Measurements from ENCODE around the gene FBLN7.
"Not testable (repeated sequence)": the region's sequence is repeated elsewhere in the genome, so short reads cannot be mapped to it uniquely, and the experiment has no call there.

FBLN7 gene, protein sequence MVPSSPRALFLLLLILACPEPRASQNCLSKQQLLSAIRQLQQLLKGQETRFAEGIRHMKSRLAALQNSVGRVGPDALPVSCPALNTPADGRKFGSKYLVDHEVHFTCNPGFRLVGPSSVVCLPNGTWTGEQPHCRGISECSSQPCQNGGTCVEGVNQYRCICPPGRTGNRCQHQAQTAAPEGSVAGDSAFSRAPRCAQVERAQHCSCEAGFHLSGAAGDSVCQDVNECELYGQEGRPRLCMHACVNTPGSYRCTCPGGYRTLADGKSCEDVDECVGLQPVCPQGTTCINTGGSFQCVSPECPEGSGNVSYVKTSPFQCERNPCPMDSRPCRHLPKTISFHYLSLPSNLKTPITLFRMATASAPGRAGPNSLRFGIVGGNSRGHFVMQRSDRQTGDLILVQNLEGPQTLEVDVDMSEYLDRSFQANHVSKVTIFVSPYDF

DNA sequence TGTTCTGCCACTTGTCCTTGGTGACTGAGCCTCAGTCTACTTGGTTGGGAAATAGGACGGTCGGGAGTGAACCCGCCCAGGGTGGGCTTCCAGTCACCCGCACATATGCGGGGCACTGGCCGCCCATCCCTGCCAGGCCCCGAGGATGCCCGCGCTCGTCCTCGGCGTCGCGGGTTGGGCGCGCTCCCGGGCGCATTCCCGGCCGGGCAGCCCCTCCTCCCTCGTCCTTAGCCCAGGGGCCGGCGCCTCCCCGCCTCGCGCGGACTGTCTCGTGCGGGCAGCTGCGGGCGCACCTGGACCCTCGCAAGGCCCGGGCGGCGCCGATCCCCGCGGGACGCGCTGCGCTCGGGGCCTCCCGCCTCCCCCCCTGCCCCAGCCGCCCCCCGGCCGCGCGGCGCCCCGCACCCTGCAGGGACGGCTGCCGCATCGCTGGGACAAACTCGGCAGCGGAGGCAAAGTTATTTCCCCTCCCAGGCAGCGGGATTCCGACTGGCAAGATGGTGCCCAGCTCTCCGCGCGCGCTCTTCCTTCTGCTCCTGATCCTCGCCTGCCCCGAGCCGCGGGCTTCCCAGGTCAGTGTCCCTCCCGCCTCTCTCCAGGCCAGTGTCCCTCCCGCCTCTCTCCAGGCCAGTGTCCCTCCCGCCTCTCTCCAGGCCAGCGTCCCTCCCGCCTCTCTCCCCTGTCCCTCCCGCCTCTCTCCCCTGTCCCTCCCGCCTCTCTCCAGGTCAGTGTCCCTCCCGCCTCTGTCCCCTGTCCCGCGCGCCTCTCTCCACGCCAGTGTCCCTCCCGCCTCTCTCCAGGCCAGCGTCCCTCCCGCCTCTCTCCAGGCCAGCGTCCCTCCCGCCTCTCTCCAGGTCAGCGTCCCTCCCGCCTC is at the start of gene FBLN7:
FBLN7 (plus strand) TSS at position 227 of the 874 bp plus-strand sequence; CDS start at position 498, 271 bp downstream.
- DNase-seq: no peak

DNA sequence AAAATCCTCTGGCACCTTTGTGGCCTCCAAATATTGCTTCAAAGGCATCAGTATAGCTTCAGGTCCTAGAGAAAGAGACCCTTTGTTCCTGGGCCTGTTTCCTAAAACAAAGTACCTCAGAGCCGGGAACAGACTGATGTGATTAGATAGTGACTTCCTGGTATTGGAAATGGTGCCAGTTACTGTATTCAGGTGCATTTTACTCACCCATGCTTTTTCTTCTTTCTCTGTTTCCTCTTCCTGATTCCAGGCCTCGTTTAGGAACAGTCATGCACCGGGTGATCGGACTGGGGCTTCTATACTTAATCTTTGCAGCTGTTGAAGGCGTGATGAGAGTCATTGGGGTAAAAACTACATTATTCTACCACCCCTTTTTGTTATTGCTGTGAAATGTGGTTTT is 48.8 kb upstream of the FBLN7 start:
- DNase-seq: no peak

DNA sequence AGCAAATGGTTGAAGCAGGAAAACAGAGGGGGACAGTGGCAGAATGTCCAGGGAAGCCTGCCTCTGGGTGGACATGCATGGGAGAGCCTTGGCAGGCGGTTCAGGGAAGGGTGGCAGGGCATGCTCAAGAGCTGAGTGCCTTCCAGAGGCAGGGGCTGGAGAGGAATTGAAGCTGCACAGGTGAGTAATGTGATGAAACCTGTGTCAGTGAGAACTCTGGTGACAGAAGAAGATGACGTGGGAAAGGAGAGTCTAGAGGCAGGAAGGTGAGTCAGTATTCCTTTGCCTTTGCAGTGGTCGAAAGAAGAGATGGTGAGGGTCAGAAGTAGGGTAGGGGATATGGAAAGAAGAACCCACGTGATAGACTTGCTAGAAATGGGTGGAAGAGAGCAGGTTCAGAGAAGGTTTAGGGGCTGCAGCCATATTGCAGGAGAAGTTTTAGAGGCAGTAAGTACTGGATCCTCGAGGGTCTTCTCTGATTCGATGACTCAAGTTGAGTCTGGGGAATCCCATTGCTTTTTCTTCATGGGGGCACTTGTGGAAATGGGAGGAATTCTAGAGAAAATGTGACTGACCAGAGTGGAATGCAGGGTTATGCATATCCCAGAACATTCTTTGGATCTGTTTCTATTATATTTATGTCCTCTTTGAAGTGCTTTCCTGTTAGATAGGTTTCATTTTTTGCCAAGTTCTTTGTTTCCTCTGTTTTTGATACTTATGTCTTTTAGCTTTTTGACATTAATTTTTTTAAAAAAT is 45.7 kb upstream of the FBLN7 start:
- DNase-seq: no peak

DNA sequence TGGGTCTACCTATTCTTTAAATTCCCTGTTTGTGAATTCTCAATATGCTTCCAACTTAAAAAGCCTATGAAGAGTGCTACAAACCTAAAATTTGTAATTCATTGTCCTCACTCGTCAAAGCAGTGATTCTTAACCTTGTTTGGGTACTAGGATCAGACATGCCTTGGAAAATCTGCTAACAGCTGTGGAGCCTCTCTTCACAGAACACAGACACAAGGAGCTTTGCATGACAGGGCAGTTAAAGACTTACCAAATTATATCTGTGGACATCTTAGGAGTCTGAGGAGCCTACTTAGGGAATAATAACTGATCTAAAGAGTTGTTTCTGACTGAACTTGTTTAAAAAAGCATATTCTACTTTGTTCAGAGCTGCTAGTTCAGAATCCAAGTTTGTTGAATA is 45.0 kb upstream of the FBLN7 start:
- no peak for DNase-seq

DNA sequence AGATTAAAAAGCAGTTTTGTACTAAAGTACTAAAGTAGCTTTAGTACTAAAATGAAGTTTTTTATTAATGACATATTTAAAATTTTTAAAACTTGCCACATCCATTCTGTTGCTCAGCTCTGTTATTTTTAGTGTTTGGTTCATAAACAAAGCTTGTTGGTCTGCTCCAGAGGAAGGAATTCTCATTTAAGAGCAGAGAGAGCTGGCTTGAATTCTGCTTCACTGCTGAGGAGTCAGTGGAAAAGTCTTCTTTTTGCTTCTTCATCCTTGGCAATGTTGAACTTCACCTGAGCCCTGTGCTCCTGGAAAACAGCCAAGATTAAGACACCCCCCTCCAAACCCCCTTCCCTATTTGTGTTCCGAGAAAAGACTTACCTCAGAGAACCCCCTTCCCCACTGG is 42.5 kb upstream of the FBLN7 start:
- DNase-seq: no peak

DNA sequence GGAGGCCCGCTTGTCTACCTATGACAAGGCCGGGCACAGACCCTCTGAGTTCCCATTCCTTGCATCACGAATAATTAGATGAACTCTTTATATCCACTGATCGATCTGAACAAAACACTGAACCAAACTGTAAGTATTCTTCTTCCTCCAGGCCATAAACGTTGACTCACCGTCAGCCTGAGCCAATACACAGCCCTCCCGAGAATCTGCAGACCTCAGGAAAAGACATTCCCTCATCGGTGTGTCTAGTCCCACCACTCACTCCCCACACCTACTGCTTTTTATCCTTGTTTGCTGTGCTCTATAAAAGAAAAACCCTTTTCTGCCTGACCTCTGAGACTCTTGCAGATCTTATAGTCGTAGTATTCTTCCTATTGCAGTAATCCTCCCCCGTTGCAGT is 42.1 kb upstream of the FBLN7 start:
- DNase-seq: no peak

DNA sequence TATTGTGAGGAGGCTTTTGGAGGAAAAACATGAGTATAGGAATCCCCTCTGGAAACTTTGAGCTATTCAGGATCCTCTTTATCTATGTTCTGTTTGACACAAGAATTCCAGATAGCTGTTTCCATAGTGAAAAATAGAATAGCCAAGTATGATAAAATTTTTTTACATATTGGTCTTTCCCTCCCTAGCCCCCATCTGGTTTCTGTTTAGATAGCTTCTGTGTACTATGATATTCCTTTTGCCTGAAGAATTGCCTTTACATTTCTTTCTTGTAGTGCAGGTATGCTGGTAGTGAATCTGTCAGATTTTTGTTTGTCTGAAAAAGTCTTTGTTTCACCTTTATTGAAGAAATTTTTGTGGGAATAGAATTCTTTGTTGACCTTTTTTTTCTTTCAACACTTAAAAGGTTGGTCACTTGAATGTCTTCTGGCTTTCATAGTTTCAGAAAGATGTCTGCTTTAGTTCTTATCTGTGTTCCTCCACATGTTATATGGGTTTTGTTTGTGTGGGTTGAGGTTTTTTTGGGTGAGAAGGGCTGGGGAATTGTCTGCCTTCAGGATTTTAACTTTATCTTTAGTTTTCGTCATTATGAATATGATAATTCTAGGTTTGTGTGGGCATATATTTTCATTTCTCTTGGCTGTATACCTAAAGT is 29.9 kb upstream of the FBLN7 start:
- DNase-seq: no peak

DNA sequence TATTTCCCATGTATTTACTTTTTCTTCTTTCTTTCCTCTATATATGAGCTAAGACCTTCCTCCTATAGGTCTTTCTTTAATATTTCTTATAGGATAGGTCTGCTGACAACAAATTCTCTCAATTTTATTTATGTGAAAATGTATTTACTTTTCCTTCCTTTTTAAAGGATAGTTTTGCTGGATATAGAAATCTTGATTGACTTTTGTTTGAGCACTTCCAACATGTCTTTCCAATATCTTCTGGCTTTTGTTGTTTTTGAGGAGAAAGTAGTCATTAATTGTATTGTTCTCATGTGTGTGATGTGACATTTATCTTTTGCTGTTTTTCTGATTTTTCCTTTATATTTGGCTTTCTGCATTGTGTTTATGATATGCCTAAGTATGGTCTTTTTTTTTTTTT is 28.9 kb upstream of the FBLN7 start:
- DNase-seq: no peak

DNA sequence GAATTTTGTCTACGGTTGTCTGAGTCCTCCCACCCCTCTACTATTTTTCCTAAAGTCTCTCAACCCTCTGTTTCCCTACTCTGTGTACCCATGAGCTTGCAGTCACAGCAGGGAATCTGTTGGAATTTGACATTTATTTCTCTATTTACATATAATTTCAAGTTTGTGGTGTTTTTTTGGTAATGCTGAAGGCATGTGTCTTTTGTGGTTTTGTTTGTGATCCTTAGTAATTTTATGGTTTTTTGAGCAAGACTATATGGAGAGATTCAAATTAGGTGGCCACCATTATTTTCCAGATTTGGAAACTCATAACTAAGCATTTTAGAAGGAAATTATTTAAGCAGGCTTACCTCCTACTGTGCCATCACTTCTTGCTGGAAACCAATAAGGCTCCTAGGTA is 27.2 kb upstream of the FBLN7 start:
- no peak for DNase-seq

DNA sequence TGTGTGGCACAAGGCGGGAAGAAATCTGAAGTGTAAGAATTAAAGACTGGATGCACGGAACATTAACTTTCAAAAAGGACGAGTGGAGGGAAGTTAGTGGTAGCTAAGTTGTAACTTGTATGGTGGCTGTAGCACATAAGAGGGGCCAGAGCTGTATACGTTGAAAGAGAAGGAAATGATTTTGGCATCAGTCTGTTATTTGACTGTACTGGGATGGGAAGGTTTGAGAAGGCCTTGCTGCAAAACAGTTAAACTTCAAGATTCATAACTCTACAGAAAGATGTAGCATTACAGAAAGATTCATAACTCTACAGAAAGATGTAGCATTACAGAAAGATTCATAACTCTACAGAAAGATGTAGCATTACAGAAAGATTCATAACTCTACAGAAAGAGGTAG is 24.8 kb upstream of the FBLN7 start:
- not testable (repeated sequence) for DNase-seq

DNA sequence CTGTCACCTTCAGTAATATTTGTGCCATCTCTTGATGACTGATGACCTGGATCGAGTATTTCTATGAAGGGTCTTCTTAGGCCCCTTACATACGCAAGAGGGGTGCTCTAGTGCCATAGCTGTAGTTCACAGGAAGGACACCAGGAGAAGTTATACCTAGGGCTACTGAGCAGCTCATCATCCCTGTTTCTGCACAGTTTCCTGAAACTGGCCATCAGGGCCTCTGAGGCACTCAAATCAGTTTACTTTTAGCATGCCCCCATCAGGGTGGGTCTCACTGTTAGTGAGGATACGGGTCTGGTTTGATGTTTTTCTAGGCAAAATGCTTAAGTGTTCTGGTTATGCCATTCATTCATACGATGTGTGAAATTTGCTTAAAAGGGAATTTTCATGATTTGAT is 20.0 kb upstream of the FBLN7 start:
- DNase-seq: no peak

DNA sequence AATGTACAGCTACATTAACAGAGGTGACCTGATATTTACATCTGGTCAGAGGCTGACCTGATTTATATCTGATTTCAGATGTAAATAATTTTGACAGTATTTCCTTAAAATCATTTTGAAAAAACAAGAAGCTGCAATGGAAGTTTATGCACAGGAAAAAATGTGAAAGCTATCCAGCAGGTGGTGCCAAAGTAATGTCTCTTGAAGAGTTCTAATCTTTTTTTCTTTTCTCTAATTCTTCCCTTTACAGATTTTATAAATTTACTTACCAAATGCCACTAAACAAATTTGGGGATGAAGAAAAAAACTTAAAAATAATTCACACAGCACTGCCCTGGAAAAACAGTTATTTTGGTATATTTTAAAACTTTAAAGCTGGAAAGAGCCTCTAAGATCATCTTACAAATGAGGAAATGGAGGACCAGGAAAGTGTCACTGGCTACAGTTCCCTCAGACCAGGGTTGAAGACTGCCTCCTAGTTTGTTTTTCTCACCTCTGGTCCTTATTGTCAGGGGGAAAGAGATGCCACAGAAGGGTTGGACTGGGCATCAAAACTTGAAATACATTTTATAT is 16.4 kb upstream of the FBLN7 start:
- peak; percentile 3 for DNase-seq

DNA sequence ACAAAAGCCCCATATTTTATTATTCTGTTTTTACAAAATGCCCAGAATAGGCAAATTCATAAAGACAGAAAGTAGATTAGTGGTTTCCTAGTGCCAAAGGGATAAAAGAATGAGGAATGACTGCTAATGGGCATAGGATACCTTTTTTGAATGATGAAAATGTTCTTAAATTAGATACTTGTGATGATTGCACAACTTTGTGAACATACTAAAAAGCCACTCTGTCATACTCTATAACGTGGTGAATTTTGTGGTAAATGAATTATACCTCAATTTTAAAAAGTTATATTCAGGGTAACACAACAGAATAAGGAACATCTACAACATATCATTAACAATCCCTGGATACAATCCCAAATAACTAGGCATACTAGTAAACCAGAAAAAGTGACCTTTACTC is 9.1 kb upstream of the FBLN7 start:
- no peak for DNase-seq

DNA sequence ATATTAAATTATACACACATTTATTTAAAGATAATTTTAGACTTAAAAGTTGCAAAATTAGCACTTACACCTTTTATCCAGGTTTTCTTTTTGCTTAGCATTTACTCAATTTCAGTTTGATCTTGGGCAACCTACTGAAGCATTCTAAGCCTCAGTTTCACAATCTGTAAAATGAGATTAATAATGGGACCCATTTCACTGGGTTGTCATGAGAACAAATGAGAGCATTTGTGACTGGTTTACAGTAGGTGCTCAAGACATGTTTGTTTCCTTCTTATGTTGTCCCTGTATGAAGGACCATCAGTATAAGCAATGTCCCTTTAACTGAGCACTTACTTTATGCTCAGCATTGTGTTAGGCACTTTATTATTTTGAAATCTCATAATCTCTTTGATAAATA is 4.8 kb upstream of the FBLN7 start:
- DNase-seq: no peak

DNA sequence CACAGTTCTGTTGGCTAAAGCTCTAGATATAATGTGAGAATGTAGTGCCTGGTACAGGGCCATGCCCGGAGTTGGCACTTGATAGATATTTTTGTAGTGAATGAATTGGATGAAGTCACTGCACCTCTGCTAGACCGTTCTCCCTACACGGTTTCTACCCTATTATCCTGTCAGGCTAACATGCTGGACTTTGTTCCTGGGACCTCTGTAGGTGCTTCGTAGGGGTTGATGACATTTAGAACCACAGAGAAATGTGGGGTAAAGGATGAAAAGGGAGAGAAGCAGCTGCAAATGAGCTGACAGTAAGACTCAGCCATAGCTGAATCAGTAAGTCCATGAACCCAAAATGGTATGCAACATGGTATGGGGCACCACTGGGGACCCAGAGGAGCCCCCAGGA is 4.1 kb upstream of the FBLN7 start:
- no peak for DNase-seq

DNA sequence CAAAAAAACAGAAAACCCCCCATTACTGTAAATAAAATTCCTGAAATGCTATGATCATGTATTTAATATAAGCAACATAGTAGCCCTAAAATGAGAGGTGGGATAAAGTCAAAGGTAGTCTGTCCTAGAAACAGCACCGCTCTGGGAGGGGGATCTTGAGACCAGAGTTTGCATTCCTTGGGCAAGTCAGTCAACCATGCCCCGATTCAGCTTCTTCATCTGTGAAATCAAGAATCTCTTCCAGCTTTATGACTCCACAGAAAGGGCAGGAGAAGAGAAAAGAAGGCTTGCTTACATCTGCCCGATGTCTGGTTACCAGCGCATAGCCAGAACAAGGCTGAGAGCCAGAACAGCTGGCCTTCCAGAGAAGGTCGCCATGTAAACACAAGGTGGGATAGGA is 2.1 kb upstream of the FBLN7 start:
- no peak for DNase-seq

DNA sequence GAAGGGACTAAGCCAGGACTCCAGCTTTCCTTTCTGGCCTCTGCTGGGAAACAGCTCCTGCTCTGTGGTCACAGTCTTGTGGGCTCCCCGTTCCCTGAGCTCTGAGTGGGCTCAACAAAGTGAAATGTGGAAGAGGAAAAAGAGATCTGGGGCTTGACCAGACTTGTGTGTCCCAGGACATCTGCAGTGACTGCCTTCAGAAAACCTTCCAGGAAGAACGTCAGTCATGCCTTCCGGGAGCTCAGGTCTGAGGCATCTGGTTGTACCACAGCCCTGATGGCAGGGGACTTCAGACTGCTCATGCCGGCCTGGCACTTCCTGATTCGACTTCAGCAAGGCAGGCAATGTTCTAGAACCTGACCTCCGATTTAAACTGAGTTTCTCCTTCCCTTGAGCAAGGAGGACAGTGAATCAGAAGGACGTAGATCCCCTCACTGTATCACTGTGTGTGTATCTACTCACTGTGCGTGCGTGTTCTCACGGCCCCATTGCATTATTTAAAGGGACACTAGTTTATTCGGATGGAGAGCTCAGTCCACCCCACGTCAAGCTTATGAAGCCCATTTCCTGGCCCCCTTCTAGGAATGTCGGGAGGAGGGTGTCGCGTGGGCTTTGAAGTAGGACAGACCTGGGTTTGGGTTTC is 548 bp upstream of the FBLN7 start:
- DNase-seq: no peak

DNA sequence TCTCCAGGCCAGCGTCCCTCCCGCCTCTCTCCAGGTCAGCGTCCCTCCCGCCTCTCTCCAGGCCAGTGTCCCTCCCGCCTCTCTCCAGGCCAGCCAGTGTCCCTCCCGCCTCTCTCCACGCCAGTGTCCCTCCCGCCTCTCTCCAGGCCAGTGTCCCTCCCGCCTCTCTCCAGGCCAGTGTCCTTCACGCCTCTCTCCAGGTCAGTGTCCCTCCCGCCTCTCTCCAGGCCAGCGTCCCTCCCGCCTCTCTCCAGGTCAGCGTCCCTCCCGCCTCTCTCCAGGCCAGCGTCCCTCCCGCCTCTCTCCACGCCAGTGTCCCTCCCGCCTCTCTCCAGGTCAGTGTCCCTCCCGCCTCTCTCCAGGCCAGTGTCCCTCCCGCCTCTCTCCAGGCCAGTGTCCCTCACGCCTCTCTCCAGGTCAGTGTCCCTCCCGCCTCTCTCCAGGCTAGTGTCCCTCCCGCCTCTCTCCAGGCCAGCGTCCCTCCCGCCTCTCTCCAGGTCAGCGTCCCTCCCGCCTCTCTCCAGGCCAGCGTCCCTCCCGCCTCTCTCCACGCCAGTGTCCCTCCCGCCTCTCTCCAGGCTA is 939 bp downstream of the FBLN7 start:
- DNase-seq: not testable (repeated sequence)

DNA sequence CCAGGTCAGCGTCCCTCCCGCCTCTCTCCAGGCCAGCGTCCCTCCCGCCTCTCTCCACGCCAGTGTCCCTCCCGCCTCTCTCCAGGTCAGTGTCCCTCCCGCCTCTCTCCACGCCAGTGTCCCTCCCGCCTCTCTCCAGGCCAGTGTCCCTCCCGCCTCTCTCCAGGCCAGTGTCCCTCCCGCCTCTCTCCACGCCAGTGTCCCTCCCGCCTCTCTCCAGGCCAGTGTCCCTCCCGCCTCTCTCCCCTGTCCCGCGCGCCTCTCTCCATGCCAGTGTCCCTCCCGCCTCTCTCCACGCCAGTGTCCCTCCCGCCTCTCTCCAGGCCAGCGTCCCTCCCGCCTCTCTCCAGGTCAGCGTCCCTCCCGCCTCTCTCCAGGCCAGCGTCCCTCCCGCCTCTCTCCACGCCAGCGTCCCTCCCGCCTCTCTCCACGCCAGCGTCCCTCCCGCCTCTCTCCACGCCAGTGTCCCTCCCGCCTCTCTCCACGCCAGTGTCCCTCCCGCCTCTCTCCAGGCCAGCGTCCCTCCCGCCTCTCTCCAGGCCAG is 1.5 kb downstream of the FBLN7 start:
- not testable (repeated sequence) for DNase-seq

DNA sequence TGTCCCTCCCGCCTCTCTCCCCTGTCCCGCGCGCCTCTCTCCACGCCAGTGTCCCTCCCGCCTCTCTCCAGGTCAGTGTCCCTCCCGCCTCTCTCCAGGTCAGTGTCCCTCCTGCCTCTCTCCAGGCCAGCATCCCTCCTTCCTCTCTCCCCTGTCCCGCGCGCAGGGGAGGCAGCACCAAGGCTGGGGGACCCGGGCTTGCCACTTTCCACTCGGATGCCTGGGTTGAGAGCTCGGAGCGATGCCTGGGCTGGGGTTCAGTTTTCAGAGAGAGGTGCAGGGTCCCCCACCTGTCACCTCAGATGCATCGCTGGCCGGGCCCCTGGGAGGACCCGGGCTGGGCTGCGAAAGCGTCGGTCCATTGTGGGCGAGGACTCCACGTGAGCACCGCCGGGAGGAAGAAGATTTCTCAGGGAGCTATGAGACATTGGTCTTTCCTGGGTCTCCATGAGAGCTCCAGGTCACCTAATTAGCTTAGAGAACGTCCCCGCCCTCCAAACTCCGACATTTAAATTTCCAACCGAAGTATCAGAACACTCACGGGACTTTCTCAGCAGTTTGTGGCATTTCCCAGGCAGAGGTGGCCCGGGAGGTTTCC is 2.1 kb downstream of the FBLN7 start:
- DNase-seq: no peak

Measured in GDM1 (cell line).